ENCODE data around the gene KLF5.

- TF ChIP-seq CTCF (IDR thresholded peaks at IDR 0.05; ENCODE audit: low read depth, low read length) (no peak), POLR2A (IDR thresholded peaks at IDR 0.05; ENCODE audit: extremely low read depth, insufficient read length) (no peak)
Measured at GRCh38 chr13:73103238-73103637, 44.4 kb downstream of the KLF5 start.

All from NB4 (cell line).